ENCODE results near the gene MAD1L1.
"Not testable (repeated sequence)": the region's sequence is repeated elsewhere in the genome, so short reads cannot be mapped to it uniquely, and the experiment has no call there.

Gene MAD1L1

DNA sequence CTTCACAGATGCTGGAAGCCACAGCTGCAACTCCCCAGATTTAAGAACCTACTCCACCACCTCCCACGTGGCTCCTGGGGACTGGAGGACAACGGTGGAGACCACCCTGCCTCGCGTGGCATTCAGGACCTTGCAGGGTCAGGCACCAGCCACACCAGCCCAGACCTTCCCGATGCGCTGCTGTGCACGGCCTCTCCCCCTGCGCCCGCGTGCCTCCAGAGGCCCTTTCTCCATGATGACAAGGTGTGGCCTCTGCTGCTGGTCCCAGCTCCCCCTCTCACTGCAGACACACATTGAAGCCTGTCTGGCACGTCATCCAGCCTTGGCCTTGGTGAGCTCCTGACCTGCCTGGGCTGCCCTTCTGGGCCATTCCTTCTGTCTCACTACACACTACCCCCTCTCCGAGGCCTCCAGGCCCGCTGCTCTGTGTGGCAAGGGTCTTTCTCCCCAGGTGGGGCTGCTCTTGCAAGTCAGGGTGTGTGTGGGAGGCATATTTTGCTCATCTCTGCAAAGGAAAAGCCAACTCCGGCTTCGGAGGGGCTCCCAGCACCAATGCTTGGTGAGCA, 254.8 kb downstream of the MAD1L1 start:
- Mint-ChIP-seq H3K9me3 (no peaks in the 10 kb centered on the region), H3K4me3 (no peak overlapping the region), H3K27me3 (no peaks in the 10 kb centered on the region), H3K4me1 (peaks cover 25% of the 10 kb centered on the region), H3K36me3 (peaks cover 16% of the 10 kb centered on the region), H3K27ac (no peak overlapping the region)
- DNase-seq, result no peak
- CTCF ChIA-PET, result no interaction called here

DNA sequence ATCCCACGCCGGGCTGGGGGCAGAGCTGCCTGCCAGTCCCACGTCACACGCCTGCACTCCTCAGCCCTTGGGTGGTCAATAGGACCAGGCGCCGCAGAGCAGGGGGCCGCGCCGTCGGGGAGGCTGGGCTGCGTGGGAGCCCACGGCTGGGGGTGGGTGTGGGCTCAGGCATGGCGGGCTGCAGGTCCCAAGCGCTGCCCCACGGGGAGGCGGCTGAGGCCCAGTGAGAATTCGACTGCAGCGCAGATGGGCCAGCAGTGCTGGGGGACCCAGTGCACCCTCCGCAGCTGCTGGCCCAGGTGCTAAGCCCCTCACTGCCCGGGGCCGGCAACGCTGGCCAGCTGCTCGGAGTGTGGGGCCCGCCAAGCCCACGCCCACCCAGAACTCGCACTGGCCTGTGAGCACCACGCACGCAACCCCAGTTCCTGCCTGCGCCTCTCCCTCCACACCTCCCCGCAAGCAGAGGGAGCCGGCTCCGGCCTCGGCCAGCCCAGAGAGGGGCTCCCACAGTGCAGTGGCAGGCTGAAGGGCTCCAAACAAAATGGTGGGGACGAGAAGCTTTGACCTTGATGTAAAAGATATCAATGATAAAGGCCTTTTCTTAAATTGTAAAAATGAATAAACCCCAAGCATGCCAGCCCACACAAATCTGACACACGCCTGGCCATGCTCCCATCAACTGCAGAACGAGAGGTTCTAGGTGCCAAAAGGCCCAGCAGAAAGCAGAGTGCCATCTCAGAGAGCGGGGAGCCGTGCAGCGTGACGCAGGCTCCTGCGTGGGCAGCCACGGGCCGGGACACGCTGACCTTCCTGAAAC, 255.5 kb downstream of the MAD1L1 start:
- Mint-ChIP-seq H3K4me1 (peaks cover 25% of the 10 kb centered on the region), H3K27ac (no peak overlapping the region), H3K4me3 (no peak overlapping the region), H3K27me3 (no peaks in the 10 kb centered on the region), H3K9me3 (no peaks in the 10 kb centered on the region), H3K36me3 (peaks cover 16% of the 10 kb centered on the region)
- CTCF ChIA-PET, result no interaction called here
- DNase-seq, result no peak

DNA sequence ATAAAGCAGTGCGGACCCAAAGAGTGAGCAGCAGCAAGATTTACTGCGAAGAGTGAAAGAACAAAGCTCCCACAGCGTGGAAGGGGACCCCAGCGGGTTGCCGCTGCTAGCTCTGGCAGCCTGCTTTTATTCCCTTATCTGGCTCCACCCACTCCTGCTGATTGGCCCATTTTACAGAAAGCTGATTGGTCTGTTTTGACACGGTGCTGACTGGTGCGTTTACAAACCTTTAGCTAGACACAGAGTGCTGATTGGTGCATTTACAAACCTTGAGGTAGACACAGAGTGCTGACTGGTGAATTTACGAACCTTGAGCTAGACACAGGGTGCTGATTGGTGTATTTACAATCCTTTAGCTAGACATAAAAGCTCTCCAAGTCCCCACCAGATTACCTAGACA, 256.2 kb downstream of the MAD1L1 start:
- H3K9me3 Mint-ChIP-seq, H3K4me3 Mint-ChIP-seq, DNase-seq, CTCF ChIA-PET, H3K27me3 Mint-ChIP-seq: not testable (repeated sequence)
- Mint-ChIP-seq H3K36me3 (peaks cover 16% of the 10 kb centered on the region), H3K4me1 (peaks cover 25% of the 10 kb centered on the region), H3K27ac (peak overlapping the region; percentile 62)

DNA sequence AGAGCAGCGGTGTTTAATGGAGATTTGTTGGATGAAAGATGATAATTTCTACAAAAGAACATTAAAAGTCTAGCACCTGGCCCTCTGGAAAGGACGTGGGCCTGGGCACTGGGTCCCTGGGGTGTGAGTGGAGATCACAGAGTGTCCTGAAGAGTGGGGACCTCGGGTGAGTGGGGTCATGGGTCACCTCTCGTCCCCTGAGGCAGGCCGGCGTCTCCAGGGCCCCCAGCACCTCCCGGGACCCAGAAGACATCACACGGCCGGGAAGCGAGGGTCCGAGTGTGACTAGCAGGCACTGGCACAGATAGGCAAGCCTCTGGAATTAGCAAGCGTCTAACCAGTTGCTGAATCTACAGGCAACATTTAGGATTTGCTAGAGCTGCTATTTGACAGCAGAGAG, 257.2 kb downstream of the MAD1L1 start:
- Mint-ChIP-seq H3K36me3 (peaks cover 20% of the 10 kb centered on the region), H3K27ac (no peak overlapping the region), H3K4me3 (no peak overlapping the region), H3K27me3 (no peaks in the 10 kb centered on the region), H3K4me1 (peaks cover 25% of the 10 kb centered on the region), H3K9me3 (no peaks in the 10 kb centered on the region)
- DNase-seq, result no peak
- CTCF ChIA-PET, result no interaction called here

DNA sequence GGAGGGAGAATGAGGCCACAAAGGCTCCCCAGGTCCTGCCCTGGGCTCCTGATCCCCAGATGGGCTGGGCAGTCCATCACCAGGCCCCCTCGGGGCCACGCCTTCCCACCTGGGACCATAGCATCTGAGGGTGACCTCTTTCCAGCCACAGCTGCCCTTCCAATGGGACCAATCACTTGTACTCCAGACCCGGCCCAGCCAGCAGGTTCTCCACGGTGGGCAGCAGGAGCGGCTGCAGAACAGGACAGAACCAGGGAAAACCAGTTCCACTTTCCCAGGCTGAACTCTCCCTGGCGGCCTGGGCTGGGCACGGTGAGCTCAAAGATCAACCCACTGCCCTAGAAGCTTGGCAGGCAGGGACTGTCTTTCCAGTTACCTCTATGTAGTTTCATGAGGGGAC, 257.6 kb downstream of the MAD1L1 start:
- Mint-ChIP-seq H3K27me3 (no peaks in the 10 kb centered on the region), H3K9me3 (no peaks in the 10 kb centered on the region), H3K36me3 (peaks cover 20% of the 10 kb centered on the region), H3K27ac (no peak overlapping the region), H3K4me1 (peaks cover 23% of the 10 kb centered on the region), H3K4me3 (no peak overlapping the region)
- CTCF ChIA-PET, result no interaction called here
- DNase-seq, result no peak

DNA sequence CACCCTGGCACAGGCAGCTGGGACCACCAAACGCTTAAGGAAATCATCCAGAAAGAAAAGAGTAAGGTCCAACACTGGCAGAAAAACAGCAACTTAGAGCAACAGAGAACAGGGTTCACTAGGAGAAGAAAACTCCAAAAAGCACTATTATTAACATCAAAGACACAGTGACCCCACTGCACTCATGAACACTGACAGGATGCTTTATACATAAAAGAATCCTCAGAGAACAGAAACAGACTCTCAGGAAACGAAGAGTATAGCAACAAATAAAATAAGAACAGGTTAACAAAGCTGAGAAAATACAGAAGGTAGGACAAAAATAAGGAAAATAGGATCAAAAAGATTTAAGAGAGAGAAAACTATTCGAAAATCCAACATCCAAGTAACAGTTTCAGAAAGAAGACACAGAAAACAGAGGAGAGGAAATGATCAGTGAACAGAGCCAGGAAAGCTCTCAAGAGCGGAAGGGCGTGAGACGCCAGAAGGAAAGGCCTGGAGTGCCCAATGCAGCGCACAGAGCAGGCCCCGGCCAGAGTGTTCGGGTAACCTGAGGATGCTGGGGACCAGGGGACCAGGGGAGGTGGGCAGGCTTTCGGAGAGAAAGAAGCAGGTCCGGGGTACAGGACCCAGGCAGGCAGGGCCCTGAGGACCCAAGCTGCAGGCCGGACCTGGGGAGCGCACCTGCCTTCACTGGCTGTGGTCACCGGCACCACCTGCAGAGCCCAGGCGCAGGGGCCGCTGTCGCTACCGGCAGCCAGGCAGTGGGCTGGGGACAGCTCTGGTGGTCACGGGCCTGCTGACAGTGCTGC, 258.2 kb downstream of the MAD1L1 start:
- peaks cover 28% of the 10 kb centered on the region for H3K4me1 Mint-ChIP-seq
- H3K36me3 Mint-ChIP-seq, result peaks cover 20% of the 10 kb centered on the region
- CTCF ChIA-PET, result no interaction called here
- no peaks in the 10 kb centered on the region for H3K27me3 Mint-ChIP-seq
- no peak overlapping the region for H3K4me3 Mint-ChIP-seq
- H3K27ac Mint-ChIP-seq, result no peak overlapping the region
- H3K9me3 Mint-ChIP-seq, result no peaks in the 10 kb centered on the region
- no peak for DNase-seq

DNA sequence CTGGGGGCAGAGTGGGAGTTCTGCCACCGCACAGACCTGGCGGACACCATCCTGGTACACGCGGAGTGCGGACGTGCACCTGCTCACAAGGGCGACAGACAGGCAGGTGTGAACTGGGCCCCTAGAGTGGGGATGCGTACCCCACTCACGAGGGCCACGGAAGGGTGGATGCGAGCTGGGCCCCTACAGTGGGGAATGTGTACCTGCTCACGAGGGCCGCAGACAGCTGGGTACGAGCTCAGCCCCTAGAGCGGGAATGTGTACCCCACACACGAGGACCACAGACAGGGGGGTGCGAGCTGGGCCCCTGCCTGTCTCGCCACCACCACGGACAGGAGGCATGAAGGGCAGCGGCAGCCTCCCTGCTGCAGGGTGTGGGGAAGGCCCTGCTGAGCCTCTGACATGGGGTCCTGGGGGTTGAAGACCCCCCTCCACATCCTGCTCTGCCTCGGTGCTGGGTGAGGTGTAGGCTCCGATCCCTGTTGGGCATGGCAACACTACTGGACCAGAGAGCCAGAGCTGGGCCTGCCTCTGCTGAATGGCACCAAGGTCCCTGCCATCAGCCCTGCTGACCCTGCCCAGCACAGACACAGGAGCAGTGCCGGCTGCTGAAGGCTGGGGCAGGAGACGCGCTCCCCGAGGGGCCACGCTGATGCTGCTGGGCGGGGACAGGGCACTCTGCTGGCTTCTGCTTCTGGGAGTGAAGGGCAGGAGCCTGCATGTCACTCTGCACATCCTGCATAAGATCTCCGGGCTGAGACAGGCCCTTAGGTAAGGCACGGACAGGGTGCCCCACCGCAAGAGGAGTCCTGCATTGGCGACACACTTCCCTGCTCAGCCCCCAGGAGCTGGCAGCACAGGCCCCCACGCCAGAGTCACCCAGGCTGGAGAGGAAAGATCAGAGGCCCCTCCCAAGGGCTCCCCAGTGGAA, 259.2 kb downstream of the MAD1L1 start:
- Mint-ChIP-seq H3K27ac (no peak overlapping the region), H3K27me3 (no peaks in the 10 kb centered on the region), H3K36me3 (peaks cover 20% of the 10 kb centered on the region), H3K4me3 (no peak overlapping the region), H3K9me3 (no peaks in the 10 kb centered on the region), H3K4me1 (peaks cover 27% of the 10 kb centered on the region)
- no peak for DNase-seq
- CTCF ChIA-PET, result no interaction called here

DNA sequence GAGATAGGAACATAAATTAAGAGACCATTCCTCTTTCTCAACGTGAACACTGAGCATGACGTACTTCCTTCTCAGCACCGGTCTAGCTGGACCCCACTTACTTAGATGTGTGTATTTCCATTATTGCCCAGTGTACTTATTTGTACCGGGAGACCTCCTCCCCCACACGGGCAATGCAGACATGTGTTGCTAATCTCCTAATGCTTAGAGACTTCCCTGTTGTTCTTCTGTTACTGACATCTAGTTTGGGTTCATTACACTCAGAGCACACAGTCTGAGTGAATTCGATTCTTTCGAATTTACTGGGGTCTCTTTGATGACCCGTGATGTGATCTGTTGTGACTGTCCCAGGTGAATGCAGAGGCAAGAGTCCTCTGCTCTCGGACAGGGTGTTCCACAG, 260.0 kb downstream of the MAD1L1 start:
- no peak overlapping the region for H3K4me3 Mint-ChIP-seq
- H3K36me3 Mint-ChIP-seq, result peaks cover 20% of the 10 kb centered on the region
- CTCF ChIA-PET, result no interaction called here
- no peak for DNase-seq
- H3K4me1 Mint-ChIP-seq, result peaks cover 30% of the 10 kb centered on the region
- H3K27ac Mint-ChIP-seq, result no peak overlapping the region
- no peaks in the 10 kb centered on the region for H3K27me3 Mint-ChIP-seq
- no peaks in the 10 kb centered on the region for H3K9me3 Mint-ChIP-seq

DNA sequence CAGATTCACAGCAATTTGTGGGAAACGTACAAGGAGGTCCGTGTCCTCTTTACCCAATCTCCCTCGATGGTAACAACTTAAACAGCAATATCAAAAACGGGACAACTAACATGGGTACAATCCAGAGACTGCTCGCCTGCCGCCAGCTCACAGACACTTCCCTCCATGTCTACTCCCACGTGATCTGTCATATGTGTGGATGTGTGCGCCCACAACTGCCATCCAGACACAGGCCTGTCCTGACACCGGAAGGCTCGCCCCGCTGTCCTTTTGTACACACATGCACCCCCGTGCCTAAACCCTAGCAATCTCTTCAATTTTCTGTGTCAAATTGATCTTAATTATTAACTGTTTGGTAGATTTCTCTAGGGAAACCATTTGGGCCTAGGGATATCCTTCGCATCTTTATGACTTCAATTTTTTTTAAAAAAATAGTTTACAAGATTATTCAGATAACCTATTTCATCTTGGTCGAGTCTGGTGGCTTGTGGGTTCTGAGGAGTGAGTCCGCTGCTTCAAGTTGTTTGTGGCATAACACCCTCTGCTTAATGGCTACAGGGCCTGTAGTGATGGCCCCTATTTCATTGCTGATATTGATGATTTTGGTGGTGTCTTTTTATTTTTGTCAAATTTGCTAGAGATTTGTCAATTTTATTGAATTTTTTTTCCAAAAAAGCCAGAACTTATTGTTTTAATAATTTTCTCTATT, 260.6 kb downstream of the MAD1L1 start:
- Mint-ChIP-seq H3K4me3 (no peak overlapping the region), H3K9me3 (no peaks in the 10 kb centered on the region), H3K27me3 (no peaks in the 10 kb centered on the region), H3K27ac (no peak overlapping the region), H3K36me3 (peaks cover 20% of the 10 kb centered on the region), H3K4me1 (peaks cover 35% of the 10 kb centered on the region)
- no peak for DNase-seq
- CTCF ChIA-PET, result no interaction called here

DNA sequence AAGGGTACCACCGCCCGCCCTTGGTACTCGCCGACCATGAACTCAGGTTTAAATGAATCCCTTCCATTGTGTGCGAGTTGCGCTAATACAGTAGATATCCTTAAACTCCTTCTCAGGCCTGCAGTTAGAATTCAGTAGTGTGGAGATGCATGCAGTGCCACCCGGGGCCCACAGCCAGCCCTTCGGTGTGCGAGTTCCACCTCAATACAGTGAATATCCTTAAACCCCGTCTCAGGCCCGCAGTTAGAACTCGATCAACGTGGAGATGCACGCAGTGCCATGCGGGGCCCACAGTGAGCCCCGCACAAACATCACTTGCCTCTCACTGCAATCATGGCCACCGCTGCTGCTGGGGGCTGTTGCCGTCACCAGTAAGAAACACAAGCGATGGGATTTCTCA, 261.9 kb downstream of the MAD1L1 start:
- Mint-ChIP-seq H3K4me1 (peaks cover 36% of the 10 kb centered on the region), H3K27ac (no peak overlapping the region), H3K9me3 (no peaks in the 10 kb centered on the region), H3K27me3 (no peaks in the 10 kb centered on the region), H3K36me3 (peaks cover 13% of the 10 kb centered on the region), H3K4me3 (no peak overlapping the region)
- CTCF ChIA-PET, result no interaction called here
- DNase-seq, result no peak

DNA sequence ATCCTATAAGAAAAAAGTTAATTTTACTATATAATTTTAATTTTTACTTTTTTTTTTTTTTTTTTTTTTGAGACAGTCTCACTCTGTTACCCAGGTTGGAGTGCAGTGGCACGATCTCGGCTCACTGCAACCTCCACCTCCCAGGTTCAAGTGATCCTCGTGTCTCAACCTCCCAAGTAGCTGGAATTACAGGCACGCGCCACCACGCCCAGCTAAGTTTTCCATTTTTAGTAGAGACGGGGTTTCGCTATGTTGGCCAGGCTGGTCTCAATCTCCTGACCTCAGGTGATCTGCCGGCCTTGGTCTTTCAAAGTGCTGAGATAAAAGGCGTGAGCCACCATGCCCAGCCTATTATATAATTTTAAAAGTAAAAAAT, 262.5 kb downstream of the MAD1L1 start:
- not testable (repeated sequence) for DNase-seq, H3K9me3 Mint-ChIP-seq, H3K4me3 Mint-ChIP-seq, H3K27ac Mint-ChIP-seq, H3K27me3 Mint-ChIP-seq
- CTCF ChIA-PET, result interaction anchor here (0.6 to 0.7 kb wide), 2 partner anchors 128 to 1644 kb away, joined by 3 to 5 read pairs; no protein-coding TSS in a partner anchor
- peaks cover 36% of the 10 kb centered on the region for H3K4me1 Mint-ChIP-seq
- peaks cover 12% of the 10 kb centered on the region for H3K36me3 Mint-ChIP-seq

DNA sequence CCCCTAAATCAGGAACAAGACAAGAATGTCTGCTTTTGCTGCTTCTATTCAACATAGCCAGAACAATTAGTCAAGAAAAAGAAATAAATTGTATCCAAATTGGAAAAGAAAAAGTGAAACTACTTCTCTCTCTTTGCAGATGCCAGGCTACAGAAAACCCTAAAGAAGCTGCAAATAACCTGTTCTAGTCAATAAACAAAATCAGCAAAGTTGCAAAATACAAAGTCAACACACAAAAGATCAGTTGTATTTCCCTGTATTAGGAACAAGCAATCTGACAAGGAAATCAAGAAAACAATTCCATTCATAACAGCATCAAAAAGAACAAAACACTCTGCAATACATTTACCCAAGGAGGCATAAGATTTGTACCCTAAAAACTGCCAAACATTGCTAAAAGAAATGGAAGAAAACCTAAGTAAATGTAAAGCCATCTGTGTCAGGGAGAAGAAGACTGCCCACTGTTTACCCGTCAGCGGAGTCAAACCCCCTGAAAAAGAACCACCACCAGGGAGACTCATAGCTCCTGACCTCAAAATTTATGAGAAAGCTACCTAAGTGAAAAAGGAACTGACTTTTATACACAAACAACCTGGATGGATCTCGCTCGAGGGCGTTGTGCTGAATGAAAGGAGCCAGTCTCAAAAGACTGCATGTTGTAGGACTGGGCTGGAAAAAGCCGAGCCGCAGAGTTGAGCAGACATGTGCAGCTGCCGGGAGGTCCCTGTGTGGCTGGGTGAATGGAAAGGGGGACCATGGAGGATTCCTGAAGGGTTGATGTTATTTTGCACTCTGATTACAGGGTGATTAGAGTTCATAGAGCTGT, 263.1 kb downstream of the MAD1L1 start:
- Mint-ChIP-seq H3K4me1 (peaks cover 36% of the 10 kb centered on the region), H3K36me3 (peaks cover 13% of the 10 kb centered on the region), H3K27me3 (no peaks in the 10 kb centered on the region), H3K9me3 (no peaks in the 10 kb centered on the region), H3K4me3 (no peak overlapping the region), H3K27ac (peak overlapping the region; percentile 56)
- DNase-seq, result no peak
- CTCF ChIA-PET, result interaction anchor here (0.6 to 0.7 kb wide), 2 partner anchors 129 to 1644 kb away, joined by 3 to 5 read pairs; no protein-coding TSS in a partner anchor
